ENCODE measurements around the gene TYSND1.

GRCh38 chr10:70119197-70119596, 27.3 kb downstream of the TYSND1 start:
- TF ChIP-seq POLR2AphosphoS5 (IDR thresholded peaks at IDR 0.05; ENCODE audit: low read depth, low read length) = no peak
- TF ChIP-seq POLR2A (IDR thresholded peaks at IDR 0.05; ENCODE audit: low read depth, low read length) = no peak
- TF ChIP-seq TAF1 (IDR thresholded peaks at IDR 0.05; ENCODE audit: low read depth, low read length) = no peak
